DND-41 (cell line): ENCODE measurements around the gene SLC24A3.

Experiments
- ATAC-seq: fragments of 200-7000 bp; cut with Tn5 transposase; 3 replicates; pipeline ENCODE4 v1.9.1; 2021; ENCODE audit warnings: low read depth; ENCODE audit not compliant: insufficient read depth
- DNase-seq: peaks from one replicate; pipeline ENCODE4 v3.0.0-alpha.2; 2020
- H2AFZ ChIP-seq: 2 replicates; pipeline ENCODE4 v1.6.0; 2012; ENCODE audit warnings: low read depth, low read length
- H3K27ac ChIP-seq: 2 replicates; pipeline ENCODE4 v1.5.1; 2012; ENCODE audit warnings: low read length, inconsistent platforms
- H3K27me3 ChIP-seq: fragments of 200-600 bp; sonication (generic); 2 replicates; pipeline ENCODE4 v1.6.0; 2012; ENCODE audit warnings: low read length, mild to moderate bottlenecking, inconsistent platforms; ENCODE audit not compliant: insufficient read depth, poor library complexity
- H3K36me3 ChIP-seq: 2 replicates; pipeline ENCODE4 v1.5.1; 2012; ENCODE audit warnings: low read length, inconsistent platforms; ENCODE audit not compliant: insufficient read depth
- H3K4me1 ChIP-seq: 2 replicates; pipeline ENCODE4 v1.5.1; 2012; ENCODE audit warnings: mild to moderate bottlenecking, low read length; ENCODE audit not compliant: insufficient read depth
- H3K4me2 ChIP-seq: 2 replicates; pipeline ENCODE4 v1.6.0; 2012; ENCODE audit warnings: mild to moderate bottlenecking, moderate library complexity, low read length, inconsistent platforms; ENCODE audit not compliant: insufficient read depth
- H3K4me3 ChIP-seq, 2 experiments: fragments of 200-600 bp in 1 of 2; shearing (Covaris generic) in 1 of 2; 2 replicates each; pipeline ENCODE4 v1.5.1; 2012 to 2016; ENCODE audit warnings: inconsistent platforms in 2 of 2, low read length in 2 of 2, mild to moderate bottlenecking in 2 of 2, low read depth in 1 of 2, moderate library complexity in 1 of 2
- H3K79me2 ChIP-seq: 2 replicates; pipeline ENCODE4 v1.6.0; 2012; ENCODE audit warnings: low read length, inconsistent platforms; ENCODE audit not compliant: insufficient read depth
- H3K9ac ChIP-seq: 2 replicates; pipeline ENCODE4 v1.6.0; 2012; ENCODE audit warnings: low read depth, mild to moderate bottlenecking, inconsistent platforms, low read length, moderate library complexity
- H3K9me3 ChIP-seq: 2 replicates; pipeline ENCODE4 v1.5.1; 2012; ENCODE audit warnings: low read length, moderate library complexity, mild to moderate bottlenecking, inconsistent platforms; ENCODE audit not compliant: insufficient read depth, severe bottlenecking
- H4K20me1 ChIP-seq: 2 replicates; pipeline ENCODE4 v1.6.0; 2012; ENCODE audit warnings: low read length; ENCODE audit not compliant: insufficient read depth
- EZH2 ChIP-seq: IDR thresholded peaks from 3 replicates; pipeline ENCODE4 v1.6.1; 2012; ENCODE audit warnings: borderline replicate concordance, low read depth, mild to moderate bottlenecking, moderate library complexity, low read length, inconsistent platforms; ENCODE audit not compliant: severe bottlenecking
- TF ChIP-seq, protein P1 (sequence below): IDR thresholded peaks from 2 replicates; pipeline ENCODE4 v1.5.1; 2012; ENCODE audit warnings: borderline replicate concordance, low read length, moderate library complexity, mild to moderate bottlenecking; ENCODE audit not compliant: poor library complexity, severe bottlenecking; ENCODE audit errors: extremely low read depth

The SLC24A3 gene

DNA sequence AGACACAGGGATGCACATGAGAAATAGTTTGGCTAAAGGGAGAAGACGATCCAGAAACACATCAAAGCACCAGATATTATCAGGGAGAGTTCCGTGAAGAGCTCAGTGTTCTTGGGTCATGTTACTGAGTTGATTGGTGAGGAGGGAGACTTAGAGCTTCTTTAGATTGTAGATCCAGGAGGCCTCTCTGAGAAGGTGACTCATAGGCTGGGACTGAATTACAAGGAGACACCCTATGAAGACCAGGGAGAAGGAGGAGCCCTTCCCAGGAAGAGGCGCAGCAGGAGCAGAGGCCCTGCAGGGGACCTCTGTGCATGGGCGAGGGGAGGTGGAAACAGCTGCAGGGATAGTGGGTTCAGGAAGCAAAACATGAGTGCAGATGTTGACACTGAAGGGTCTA is 196.5 kb downstream of the SLC24A3 start:
- no peak for DNase-seq
- ATAC-seq = no peak
- H3K27ac ChIP-seq = no peak overlapping the region
- no peaks in the 10 kb centered on the region for H4K20me1 ChIP-seq
- no peaks in the 10 kb centered on the region for H3K36me3 ChIP-seq
- H3K9ac ChIP-seq = no peak overlapping the region
- H2AFZ ChIP-seq = no peak overlapping the region
- no peaks in the 10 kb centered on the region for H3K27me3 ChIP-seq
- TF ChIP-seq, protein P1, sequence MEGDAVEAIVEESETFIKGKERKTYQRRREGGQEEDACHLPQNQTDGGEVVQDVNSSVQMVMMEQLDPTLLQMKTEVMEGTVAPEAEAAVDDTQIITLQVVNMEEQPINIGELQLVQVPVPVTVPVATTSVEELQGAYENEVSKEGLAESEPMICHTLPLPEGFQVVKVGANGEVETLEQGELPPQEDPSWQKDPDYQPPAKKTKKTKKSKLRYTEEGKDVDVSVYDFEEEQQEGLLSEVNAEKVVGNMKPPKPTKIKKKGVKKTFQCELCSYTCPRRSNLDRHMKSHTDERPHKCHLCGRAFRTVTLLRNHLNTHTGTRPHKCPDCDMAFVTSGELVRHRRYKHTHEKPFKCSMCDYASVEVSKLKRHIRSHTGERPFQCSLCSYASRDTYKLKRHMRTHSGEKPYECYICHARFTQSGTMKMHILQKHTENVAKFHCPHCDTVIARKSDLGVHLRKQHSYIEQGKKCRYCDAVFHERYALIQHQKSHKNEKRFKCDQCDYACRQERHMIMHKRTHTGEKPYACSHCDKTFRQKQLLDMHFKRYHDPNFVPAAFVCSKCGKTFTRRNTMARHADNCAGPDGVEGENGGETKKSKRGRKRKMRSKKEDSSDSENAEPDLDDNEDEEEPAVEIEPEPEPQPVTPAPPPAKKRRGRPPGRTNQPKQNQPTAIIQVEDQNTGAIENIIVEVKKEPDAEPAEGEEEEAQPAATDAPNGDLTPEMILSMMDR = no peak
- TF ChIP-seq EZH2 = no peak
- H3K4me1 ChIP-seq = no peaks in the 10 kb centered on the region
- no peak overlapping the region for H3K4me3 ChIP-seq
- H3K4me2 ChIP-seq = no peak overlapping the region
- no peaks in the 10 kb centered on the region for H3K9me3 ChIP-seq
- no peaks in the 10 kb centered on the region for H3K79me2 ChIP-seq

DNA sequence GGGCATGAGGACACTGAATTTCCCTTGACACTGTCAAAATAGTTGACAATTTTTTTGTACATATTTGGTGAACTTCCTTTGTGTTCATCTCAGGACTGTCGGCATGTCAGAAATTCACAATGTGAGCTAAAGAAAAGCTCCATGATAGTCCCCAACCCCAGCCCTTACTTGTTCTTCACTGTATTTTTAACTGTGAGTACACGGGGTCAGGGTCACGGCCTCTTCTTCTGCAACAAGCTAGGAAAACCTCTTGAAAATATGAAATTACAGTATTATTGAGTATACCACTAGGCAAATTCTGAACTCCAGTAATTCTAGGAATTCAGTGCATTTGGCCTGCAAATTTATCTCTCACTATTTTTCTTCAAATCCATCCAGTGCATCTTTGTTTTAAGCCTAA is 199.4 kb downstream of the SLC24A3 start:
- Histone ChIP-seq H4K20me1 (no peaks in the 10 kb centered on the region), H3K79me2 (no peaks in the 10 kb centered on the region), H3K4me2 (no peak overlapping the region), H3K36me3 (no peaks in the 10 kb centered on the region), H3K9me3 (no peaks in the 10 kb centered on the region), H3K9ac (no peak overlapping the region), H3K4me1 (no peaks in the 10 kb centered on the region), H3K4me3 (no peak overlapping the region), H3K27ac (no peak overlapping the region), H2AFZ (no peak overlapping the region), H3K27me3 (no peaks in the 10 kb centered on the region)
- DNase-seq = no peak
- ATAC-seq = no peak
- no peak for TF ChIP-seq EZH2
- TF ChIP-seq, protein P1 = no peak

DNA sequence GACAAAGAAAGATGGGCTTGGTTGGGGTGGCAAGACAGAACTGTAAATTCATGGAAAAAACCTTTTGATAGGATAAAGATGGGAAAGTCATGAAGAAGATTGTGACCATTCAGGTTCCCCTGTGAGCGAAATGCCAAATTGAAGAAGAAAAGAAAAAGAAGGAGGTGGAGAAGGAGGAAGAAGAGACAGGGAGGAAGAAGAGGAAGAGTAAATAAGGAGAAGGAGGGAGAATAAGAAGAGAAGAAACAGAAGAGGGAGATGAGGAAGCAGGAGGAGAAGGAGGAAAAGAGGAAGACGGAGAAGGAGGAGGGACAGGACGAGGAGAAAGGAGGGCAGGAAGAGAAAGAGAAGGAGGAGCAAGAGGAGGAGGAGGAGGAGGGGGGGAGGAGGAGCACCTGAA is 199.8 kb downstream of the SLC24A3 start:
- Histone ChIP-seq H4K20me1 (no peaks in the 10 kb centered on the region), H3K36me3 (no peaks in the 10 kb centered on the region), H3K9me3 (no peaks in the 10 kb centered on the region), H3K9ac (no peak overlapping the region), H3K4me2 (no peak overlapping the region), H3K27me3 (no peaks in the 10 kb centered on the region), H3K79me2 (no peaks in the 10 kb centered on the region), H3K4me3 (no peak overlapping the region), H3K27ac (no peak overlapping the region), H2AFZ (no peak overlapping the region), H3K4me1 (no peaks in the 10 kb centered on the region)
- ATAC-seq (no peak), DNase-seq (no peak)
- TF ChIP-seq, protein P1 = no peak
- TF ChIP-seq EZH2 = no peak

DNA sequence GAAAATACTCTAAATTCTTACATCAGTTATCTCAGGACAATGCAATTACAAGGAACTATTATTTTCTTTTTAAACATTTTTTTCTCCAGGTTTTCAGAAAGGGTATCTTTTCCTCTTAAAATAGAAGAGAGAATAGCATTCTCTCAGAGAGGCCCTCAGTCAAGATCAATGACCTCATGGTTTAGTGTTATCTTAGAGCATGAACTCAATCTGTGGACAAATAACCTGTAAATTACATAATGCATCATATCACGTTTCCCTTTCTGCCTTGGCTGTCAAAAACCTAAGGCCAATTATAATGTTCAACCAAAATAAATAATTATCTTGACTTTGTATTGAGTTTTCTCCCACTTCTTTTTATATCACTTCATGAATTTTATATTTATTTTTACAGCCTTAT is 202.2 kb downstream of the SLC24A3 start:
- Histone ChIP-seq H3K4me2 (no peak overlapping the region), H3K27me3 (no peaks in the 10 kb centered on the region), H3K36me3 (no peaks in the 10 kb centered on the region), H3K9me3 (no peaks in the 10 kb centered on the region), H3K27ac (no peak overlapping the region), H3K4me3 (no peak overlapping the region), H3K9ac (no peak overlapping the region), H3K79me2 (no peaks in the 10 kb centered on the region), H3K4me1 (no peaks in the 10 kb centered on the region), H2AFZ (no peak overlapping the region), H4K20me1 (no peaks in the 10 kb centered on the region)
- ATAC-seq (no peak), DNase-seq (no peak)
- no peak for TF ChIP-seq EZH2
- TF ChIP-seq, protein P1 = no peak
